ENCODE data around the gene NUDT17. TPM values are rescaled to one million over a fixed set of nuclear protein-coding genes. Genes with fewer than 3 reads are reported as not detected.

Gene NUDT17
- total and polyA plus RNA-seq, 2 experiments from 2014 or later, result 2.8 to 4.3 TPM

DNA sequence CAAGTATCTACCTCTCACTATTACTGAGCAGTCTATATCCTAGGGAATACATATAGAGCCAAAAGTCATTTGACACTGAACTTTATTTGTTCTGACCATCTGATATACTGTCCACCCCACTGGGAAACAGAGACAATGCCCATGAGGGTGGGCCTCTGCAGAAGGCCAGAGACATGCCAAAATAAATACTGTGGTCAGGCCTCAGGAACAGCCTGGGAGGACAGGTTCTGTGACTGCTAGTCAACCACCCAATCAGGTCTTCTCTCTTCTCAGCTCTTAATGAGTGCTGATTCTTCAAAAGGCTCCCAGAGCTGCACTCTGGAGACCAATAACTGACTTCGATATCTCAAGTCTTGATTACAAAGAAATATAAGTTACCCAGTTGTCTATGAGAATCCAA, 45.7 kb downstream of the NUDT17 start:
- DNase-seq (ENCODE audit: low spot score), result no peak
- Histone ChIP-seq H3K4me1 (ENCODE audit: insufficient read depth) (peaks cover 15% of the 10 kb centered on the region; the same call in 1 of the 2 replicates), H3K27ac (ENCODE audit: low read depth) (no peak overlapping the region), H2AFZ (peak overlapping the region; percentile 14; the same call in 1 of the 2 replicates), H3K79me2 (replicated peaks; ENCODE audit: insufficient read depth) (no peaks in the 10 kb centered on the region), H3F3A (replicated peaks; ENCODE audit: low read depth) (no peaks in the 10 kb centered on the region), H3K4me3 (no peak overlapping the region), H3K4me2 (no peak overlapping the region), H3K36me3 (ENCODE audit: insufficient read depth) (no peaks in the 10 kb centered on the region), H3K9me2 (ENCODE audit: insufficient read depth) (no peaks in the 10 kb centered on the region), H3K27me3 (ENCODE audit: insufficient read depth) (0 out of 2 replicates have a peak, but pooled peaks cover 4% of the 10 kb centered on the region), H4K20me1 (replicated peaks; ENCODE audit: insufficient read depth) (no peaks in the 10 kb centered on the region)
- Mint-ChIP-seq H3K9me3 (no peaks in the 10 kb centered on the region), H3K4me3 (no peak overlapping the region), H3K27ac (no peak overlapping the region), H3K27me3 (ENCODE audit: insufficient read depth, low read depth, poor library complexity) (peaks cover 11% of the 10 kb centered on the region), H3K36me3 (ENCODE audit: low read depth) (no peaks in the 10 kb centered on the region), H3K4me1 (peaks cover 20% of the 10 kb centered on the region; the same call in 2 of the 3 replicates)
- ATAC-seq, result no peak
- no peak for TF ChIP-seq NANOG (IDR thresholded peaks at IDR 0.05; ENCODE audit: borderline replicate concordance)
- TF ChIP-seq, protein P1, sequence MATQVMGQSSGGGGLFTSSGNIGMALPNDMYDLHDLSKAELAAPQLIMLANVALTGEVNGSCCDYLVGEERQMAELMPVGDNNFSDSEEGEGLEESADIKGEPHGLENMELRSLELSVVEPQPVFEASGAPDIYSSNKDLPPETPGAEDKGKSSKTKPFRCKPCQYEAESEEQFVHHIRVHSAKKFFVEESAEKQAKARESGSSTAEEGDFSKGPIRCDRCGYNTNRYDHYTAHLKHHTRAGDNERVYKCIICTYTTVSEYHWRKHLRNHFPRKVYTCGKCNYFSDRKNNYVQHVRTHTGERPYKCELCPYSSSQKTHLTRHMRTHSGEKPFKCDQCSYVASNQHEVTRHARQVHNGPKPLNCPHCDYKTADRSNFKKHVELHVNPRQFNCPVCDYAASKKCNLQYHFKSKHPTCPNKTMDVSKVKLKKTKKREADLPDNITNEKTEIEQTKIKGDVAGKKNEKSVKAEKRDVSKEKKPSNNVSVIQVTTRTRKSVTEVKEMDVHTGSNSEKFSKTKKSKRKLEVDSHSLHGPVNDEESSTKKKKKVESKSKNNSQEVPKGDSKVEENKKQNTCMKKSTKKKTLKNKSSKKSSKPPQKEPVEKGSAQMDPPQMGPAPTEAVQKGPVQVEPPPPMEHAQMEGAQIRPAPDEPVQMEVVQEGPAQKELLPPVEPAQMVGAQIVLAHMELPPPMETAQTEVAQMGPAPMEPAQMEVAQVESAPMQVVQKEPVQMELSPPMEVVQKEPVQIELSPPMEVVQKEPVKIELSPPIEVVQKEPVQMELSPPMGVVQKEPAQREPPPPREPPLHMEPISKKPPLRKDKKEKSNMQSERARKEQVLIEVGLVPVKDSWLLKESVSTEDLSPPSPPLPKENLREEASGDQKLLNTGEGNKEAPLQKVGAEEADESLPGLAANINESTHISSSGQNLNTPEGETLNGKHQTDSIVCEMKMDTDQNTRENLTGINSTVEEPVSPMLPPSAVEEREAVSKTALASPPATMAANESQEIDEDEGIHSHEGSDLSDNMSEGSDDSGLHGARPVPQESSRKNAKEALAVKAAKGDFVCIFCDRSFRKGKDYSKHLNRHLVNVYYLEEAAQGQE (IDR thresholded peaks at IDR 0.05; ENCODE audit: unreplicated experiment), result no peak

DNA sequence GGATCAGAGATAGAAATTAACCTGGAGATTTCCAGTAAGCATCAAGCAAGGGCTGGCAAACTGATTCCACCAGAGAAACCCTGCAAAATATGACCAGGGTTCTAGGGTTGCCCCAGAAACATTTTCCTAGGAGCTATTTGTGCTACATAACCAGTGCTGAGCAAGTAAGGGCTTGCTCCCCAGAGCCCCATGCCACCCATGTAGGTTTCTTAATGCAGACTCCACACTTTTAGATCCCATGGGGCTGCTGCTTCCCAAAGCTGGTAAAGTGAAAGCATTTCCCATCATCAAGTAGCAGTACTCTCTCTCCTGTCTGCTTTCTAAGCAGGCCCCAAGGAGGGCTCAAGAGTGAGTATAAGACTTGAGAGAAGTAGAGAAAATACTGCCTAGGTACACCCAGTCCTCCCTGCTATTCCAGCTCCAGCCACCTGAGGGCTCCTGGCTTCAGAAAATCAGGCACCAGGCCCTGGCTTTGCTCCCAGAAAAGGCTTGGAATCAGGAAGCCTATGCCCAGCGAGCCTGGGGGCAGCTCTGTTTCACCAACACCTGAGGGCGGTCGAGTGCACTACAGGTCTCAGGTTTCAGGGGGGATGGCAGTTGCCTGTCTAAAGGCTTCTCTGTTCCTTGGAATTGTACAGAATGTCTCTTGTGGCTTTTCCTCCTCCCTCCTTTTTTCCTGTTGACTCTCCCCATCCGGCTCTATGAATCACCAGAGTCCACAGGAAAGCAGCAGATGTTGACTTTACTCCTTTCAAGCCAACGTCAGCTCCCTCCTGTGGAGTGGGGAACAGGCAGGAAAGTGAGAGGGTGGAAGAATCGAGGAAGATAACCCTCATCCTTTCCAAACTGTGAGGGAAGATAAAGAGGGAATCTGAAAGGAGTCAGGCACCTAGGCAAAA, 46.4 kb downstream of the NUDT17 start:
- no peaks in the 10 kb centered on the region for H3K79me2 ChIP-seq (replicated peaks; ENCODE audit: insufficient read depth)
- H3F3A ChIP-seq (replicated peaks; ENCODE audit: low read depth), result no peaks in the 10 kb centered on the region
- Mint-ChIP-seq H3K27ac (peak overlapping the region; percentile 92), H3K4me3 (peak overlapping the region; percentile 68), H3K36me3 (ENCODE audit: low read depth) (no peaks in the 10 kb centered on the region), H3K4me1 (peaks cover 15% of the 10 kb centered on the region; the same call in 2 of the 3 replicates), H3K27me3 (ENCODE audit: insufficient read depth, low read depth, poor library complexity) (peaks cover 15% of the 10 kb centered on the region), H3K9me3 (no peaks in the 10 kb centered on the region)
- H3K27me3 ChIP-seq (ENCODE audit: insufficient read depth), result no peaks in the 10 kb centered on the region
- H3K36me3 ChIP-seq (ENCODE audit: insufficient read depth), result no peaks in the 10 kb centered on the region
- TF ChIP-seq, protein P2, sequence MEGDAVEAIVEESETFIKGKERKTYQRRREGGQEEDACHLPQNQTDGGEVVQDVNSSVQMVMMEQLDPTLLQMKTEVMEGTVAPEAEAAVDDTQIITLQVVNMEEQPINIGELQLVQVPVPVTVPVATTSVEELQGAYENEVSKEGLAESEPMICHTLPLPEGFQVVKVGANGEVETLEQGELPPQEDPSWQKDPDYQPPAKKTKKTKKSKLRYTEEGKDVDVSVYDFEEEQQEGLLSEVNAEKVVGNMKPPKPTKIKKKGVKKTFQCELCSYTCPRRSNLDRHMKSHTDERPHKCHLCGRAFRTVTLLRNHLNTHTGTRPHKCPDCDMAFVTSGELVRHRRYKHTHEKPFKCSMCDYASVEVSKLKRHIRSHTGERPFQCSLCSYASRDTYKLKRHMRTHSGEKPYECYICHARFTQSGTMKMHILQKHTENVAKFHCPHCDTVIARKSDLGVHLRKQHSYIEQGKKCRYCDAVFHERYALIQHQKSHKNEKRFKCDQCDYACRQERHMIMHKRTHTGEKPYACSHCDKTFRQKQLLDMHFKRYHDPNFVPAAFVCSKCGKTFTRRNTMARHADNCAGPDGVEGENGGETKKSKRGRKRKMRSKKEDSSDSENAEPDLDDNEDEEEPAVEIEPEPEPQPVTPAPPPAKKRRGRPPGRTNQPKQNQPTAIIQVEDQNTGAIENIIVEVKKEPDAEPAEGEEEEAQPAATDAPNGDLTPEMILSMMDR (conservative IDR thresholded peaks at IDR 0.05; ENCODE audit: low read depth in 2 of 2), result peak; percentile 91 to 97
- TF ChIP-seq EZH2 (IDR thresholded peaks at IDR 0.05; ENCODE audit: low read depth, unreplicated experiment), result no peak
- TF ChIP-seq POLR2AphosphoS5 (IDR thresholded peaks at IDR 0.05; ENCODE audit: low read depth), result no peak
- peak overlapping the region; percentile 61 for H2AFZ ChIP-seq
- peak; percentile 99 for ATAC-seq
- no peaks in the 10 kb centered on the region for H4K20me1 ChIP-seq (replicated peaks; ENCODE audit: insufficient read depth)
- no peaks in the 10 kb centered on the region for H3K9me2 ChIP-seq (ENCODE audit: insufficient read depth)
- peaks cover 15% of the 10 kb centered on the region; the same call in 1 of the 2 replicates for H3K4me1 ChIP-seq (ENCODE audit: insufficient read depth)
- peak; percentile 99 for DNase-seq (ENCODE audit: low spot score)
- peak overlapping the region; percentile 68 for H3K4me2 ChIP-seq
- no peak overlapping the region for H3K27ac ChIP-seq (ENCODE audit: low read depth)
- H3K4me3 ChIP-seq, result peak overlapping the region; percentile 41

Measured in GM23338 (cell line).